Heart right ventricle (tissue), 16 donors: ENCODE measurements around the gene IL27RA. TPM values are rescaled to one million over a fixed set of nuclear protein-coding genes. Genes with fewer than 3 reads are reported as not detected.
"Not testable (repeated sequence)": the region's sequence is repeated elsewhere in the genome, so short reads cannot be mapped to it uniquely, and the experiment has no call there.

ENCODE experiments used
- ATAC-seq, 8 donors: fragments of 200-7000 bp; cut with Tn5 transposase; one replicate each; pipeline ENCODE4 v1.9.1; 2020; ENCODE audit warnings: mild to moderate bottlenecking in 8 of 8, moderate library complexity in 8 of 8, moderate number of reproducible peaks in 1 of 8
- DNase-seq, 2 donors: peaks; one replicate each; pipeline ENCODE4 v3.0.0-alpha.2; 2020
- H3K27ac ChIP-seq, 10 donors: fragments of 200-600 bp; sonication (generic) in 2 of 10; one replicate each; pipeline versions ENCODE4 v1.5.0 to v1.8.0; 2020 to 2022; ENCODE audit warnings: mild to moderate bottlenecking in 3 of 10
- H3K27me3 ChIP-seq, 7 donors: fragments of 200-600 bp; one replicate each; pipeline ENCODE4 v1.8.0; 2021 to 2022; ENCODE audit warnings: mild to moderate bottlenecking in 2 of 7
- H3K36me3 ChIP-seq, 9 donors: fragments of 200-600 bp; sonication (generic) in 1 of 9; one replicate each; pipeline versions ENCODE4 v1.5.0 to v1.8.0; 2020 to 2022; ENCODE audit warnings: mild to moderate bottlenecking in 2 of 9
- H3K4me1 ChIP-seq, 9 donors: fragments of 200-600 bp; sonication (generic) in 1 of 9; one replicate each; pipeline versions ENCODE4 v1.5.0 to v1.8.0; 2020 to 2022; ENCODE audit warnings: mild to moderate bottlenecking in 4 of 9
- H3K4me3 ChIP-seq, 10 donors: fragments of 200-600 bp; sonication (generic) in 2 of 10; one replicate each; pipeline versions ENCODE4 v1.5.0 to v1.8.0; 2020 to 2022; ENCODE audit warnings: mild to moderate bottlenecking in 7 of 10, moderate library complexity in 2 of 10
- H3K9me3 ChIP-seq, 11 donors: fragments of 200-600 bp in 10 of 11; sonication (generic) in 2 of 11; one replicate each; pipeline versions ENCODE4 v1.5.0 to v1.8.0; 2013 to 2022; ENCODE audit warnings: mild to moderate bottlenecking in 2 of 11, control low read depth in 1 of 11, moderate library complexity in 1 of 11
- CTCF ChIP-seq, 9 donors: fragments of 200-600 bp; sonication (generic) in 2 of 9; IDR thresholded peaks; one replicate each; pipeline versions ENCODE4 v1.5.0 to v1.8.0; 2021 to 2022; ENCODE audit warnings: antibody characterized with exemption in 9 of 9, mild to moderate bottlenecking in 5 of 9, moderate library complexity in 1 of 9
- WGBS, 2 donors: extraction: QIAGEN DNeasy Blood & Tissue Kit; methylation state at CpG; one replicate each; pipeline ENCODE4 v1.1.7; 2013; ENCODE audit warnings: inconsistent platforms in 1 of 2; 5-methylcytosine and 5-hydroxymethylcytosine counted together
- intact Hi-C, 10 donors: fragments of 100-400 bp; cut with DNase I; formaldehyde crosslinking; loops; one replicate each; pipeline versions ENCODE4 v1.11.1 to v1.14.2; 2022
- polyA plus RNA-seq, 2 donors: library from polyadenylated mRNA; stranded (reverse); fragments of 200-250 nt; gene quantifications; one replicate each; pipeline ENCODE4 v1.2.3, GENCODE V29; 2013
- total RNA-seq, 10 donors: library from RNA; stranded (reverse); fragmentation: NEBNext Ultra II Directional in 3 of 10; extraction: Animal tissue kit (Norgen Biotek cat#: 25700) in 3 of 10; gene quantifications; one replicate each; pipeline versions ENCODE4 v1.2.1 to v1.2.4, GENCODE V29; 2021 to 2023
- donor health status: Arrhythmogenic right ventricular cardiomyopathy.
- donor health status: ischemic (EF 13 %, LVEDD 7.1; RV severe dilation, severe dysfunction).
- donor health status: healthy with polysubstance abuse.
- donor health status: DM: no; HTN: yes; CAD: no.
- donor health status: DM: no; HTN: no; CAD: no.
- donor health status: ischemic (EF 25% LVEDD 6.9; RV normal size, moderate dysfunction).
- donor health status: ischemic (EF 25% LVEDD 5.7; RV mildly dilated, moderate dysfunction).
- donor health status: healthy.
- donor health status: DM: yes; HTN: yes; CAD: no.
- donor health status: Ischemic cardiomyopathy.
- donor health status: ischemic (EF 35%, LVEDD 5.7; RV mildly dilated, moderate dysfunction).
- donor health status: nonischemic (EF 11% LVEDD 7.7; RV severe dilation, severe dysfunction).
- donor health status: DM: yes; HTN: yes; CAD: no.
- donor health status: PGD.
- donor health status: ischemic (EF 29% LVEDD 5.4; RV normal size, mild dysfunction).
- donor health status: nonischemic (EF 23%, LVEDD 6.1; RV moderate dilation, normal function).

Gene IL27RA
- total and polyA plus RNA-seq, 12 donors: 2.4 to 7.6 (median 4.1) TPM

- H3K4me3 ChIP-seq: no peak overlapping the region
- TF ChIP-seq CTCF (IDR thresholded peaks at IDR 0.05): no peak
- peak overlapping the region; percentile 3 to 60 (median 41) for H3K27ac ChIP-seq
- peaks cover 0 to 41% (median 0%) of the 10 kb centered on the region in 9 donors for H3K36me3 ChIP-seq
- H3K9me3 ChIP-seq: no peaks in the 10 kb centered on the region
- intact Hi-C loops: loop anchor here in 2 of 10 donors (10.0 kb wide), 2 partner anchors 81 to 151 kb away; partner anchors contain the start of gene DCAF15 (in 1 of the 2)
- peaks cover 0 to 5% (median 0%) of the 10 kb centered on the region in 7 donors for H3K27me3 ChIP-seq
- WGBS, 2 donors: 79 to 85% methylated on average over 7 of the region's 7 CpGs
- ATAC-seq (no peak), DNase-seq (no peak)
- H3K4me1 ChIP-seq: peaks cover 0 to 33% (median 18%) of the 10 kb centered on the region in 9 donors
These were observed 4.1 kb downstream of the IL27RA start for GRCh38 chr19:14035706-14036105.

- Histone ChIP-seq H3K36me3 (peaks cover 0 to 55% (median 0%) of the 10 kb centered on the region in 9 donors), H3K27ac (no peak overlapping the region), H3K9me3 (no peaks in the 10 kb centered on the region), H3K4me1 (peaks cover 0 to 26% (median 10%) of the 10 kb centered on the region in 9 donors), H3K4me3 (no peak overlapping the region), H3K27me3 (no peaks in the 10 kb centered on the region)
- DNase-seq (no peak), ATAC-seq (no peak)
- WGBS, 2 donors: 89 to 93% methylated on average over 7 of the region's 7 CpGs
- TF ChIP-seq CTCF (IDR thresholded peaks at IDR 0.05): no peak
- intact Hi-C loops: loop anchor here in 2 of 10 donors (10.0 kb wide), 2 partner anchors 84 to 154 kb away; partner anchors contain the start of gene DCAF15 (in 1 of the 2)
These were observed 7.6 kb downstream of the IL27RA start for GRCh38 chr19:14039181-14039580.

GRCh38 chr19:14042659-14043608 lies 11.4 kb downstream of the IL27RA start:
- TF ChIP-seq CTCF (IDR thresholded peaks at IDR 0.05): peak in 8 of 9 donors; percentile 14 to 77 (median 62)
- Histone ChIP-seq H3K36me3 (peaks cover 0 to 60% (median 0%) of the 10 kb centered on the region in 9 donors), H3K27ac (peak overlapping the region; percentile 6 to 68 (median 50)), H3K4me1 (peaks cover 0 to 10% (median 9%) of the 10 kb centered on the region in 9 donors)
- not testable (repeated sequence) for H3K27me3 ChIP-seq, H3K9me3 ChIP-seq, H3K4me3 ChIP-seq
- WGBS, 2 donors: 52 to 53% methylated on average over 19 of the region's 19 CpGs
- intact Hi-C loops: loop anchor here in 6 of 10 donors (1.0 to 10.0 kb wide), 7 partner anchors 78 to 448 kb away; partner anchors contain the start of gene DCAF15 (in 1 of the 6)
- ATAC-seq: peak; percentile 62 to 88 (median 82)
- DNase-seq: peak in 1 of 2 donors; percentile 60

- H3K27me3 ChIP-seq, H3K9me3 ChIP-seq, H3K4me1 ChIP-seq, H3K27ac ChIP-seq, H3K4me3 ChIP-seq, ATAC-seq, DNase-seq: not testable (repeated sequence)
- peaks cover 0 to 68% (median 0%) of the 10 kb centered on the region in 9 donors for H3K36me3 ChIP-seq
- 96 to 99% methylated on average over 10 of the region's 10 CpGs for WGBS, 2 donors
- intact Hi-C loops: loop anchor here in 3 of 10 donors (10.0 kb wide), 4 partner anchors 83 to 453 kb away; partner anchors contain the start of gene DCAF15 (in 1 of the 3)
These were observed 16.3 kb downstream of the IL27RA start for GRCh38 chr19:14047866-14048265.
